Calu3 (cell line): ENCODE measurements around the gene DEFB113. TPM values are rescaled to one million over a fixed set of nuclear protein-coding genes. Genes with fewer than 3 reads are reported as not detected.
"Not testable (repeated sequence)": the region's sequence is repeated elsewhere in the genome, so short reads cannot be mapped to it uniquely, and the experiment has no call there.

ENCODE experiments used
- BruUV-seq: library from RNA; stranded (reverse); fragments of 400-500 nt; replicated peaks from 2 replicates; lab custom pipeline; 2021; lab: Mats Ljungman, UMichigan
- CTCF ChIA-PET: fragments of 300-600 bp; sonication (Branson Sonifier 250); formaldehyde crosslinking; loops from one replicate; lab custom pipeline; 2022; ENCODE audit warnings: antibody characterized with exemption; lab: Charles Lee
- DNase-seq: peaks from one replicate; pipeline ENCODE4 v3.0.0; 2022
- H3K27ac Mint-ChIP-seq: one replicate; pipeline ENCODE4 v1.8.0; 2022; ENCODE audit warnings: mixed read lengths; ENCODE audit not compliant: unreplicated experiment
- H3K27me3 Mint-ChIP-seq: one replicate; pipeline ENCODE4 v1.8.0; 2022; ENCODE audit warnings: mixed read lengths; ENCODE audit not compliant: unreplicated experiment
- H3K36me3 Mint-ChIP-seq: one replicate; pipeline ENCODE4 v1.8.0; 2022; ENCODE audit warnings: mild to moderate bottlenecking, moderate library complexity, mixed read lengths; ENCODE audit not compliant: insufficient read depth, unreplicated experiment
- H3K4me1 Mint-ChIP-seq: one replicate; pipeline ENCODE4 v1.8.0; 2022; ENCODE audit warnings: mild to moderate bottlenecking, low read depth, mixed read lengths; ENCODE audit not compliant: unreplicated experiment
- H3K4me3 Mint-ChIP-seq: one replicate; pipeline ENCODE4 v1.8.0; 2022; ENCODE audit warnings: mild to moderate bottlenecking, low read depth, moderate library complexity, mixed read lengths; ENCODE audit not compliant: unreplicated experiment
- H3K9me3 Mint-ChIP-seq: one replicate; pipeline ENCODE4 v1.8.0; 2022; ENCODE audit warnings: low read depth, mixed read lengths; ENCODE audit not compliant: unreplicated experiment
- intact Hi-C: fragments of 100-400 bp; cut with micrococcal nuclease; formaldehyde crosslinking; loops from one replicate; pipeline ENCODE4 v1.10.0; 2022; ENCODE audit not compliant: unreplicated experiment
- total RNA-seq: library from RNA; stranded (reverse); gene quantifications from 2 replicates; pipeline ENCODE4 v1.2.3, GENCODE V29; 2022
- TF ChIP-seq, protein P1 (sequence below): fragments of 200-600 bp; IDR thresholded peaks from one replicate; pipeline ENCODE4 v1.8.0; 2022; ENCODE audit warnings: antibody characterized with exemption; ENCODE audit not compliant: unreplicated experiment

Gene DEFB113
- total RNA-seq, 1 experiment from 2014 or later = not detected

DNA sequence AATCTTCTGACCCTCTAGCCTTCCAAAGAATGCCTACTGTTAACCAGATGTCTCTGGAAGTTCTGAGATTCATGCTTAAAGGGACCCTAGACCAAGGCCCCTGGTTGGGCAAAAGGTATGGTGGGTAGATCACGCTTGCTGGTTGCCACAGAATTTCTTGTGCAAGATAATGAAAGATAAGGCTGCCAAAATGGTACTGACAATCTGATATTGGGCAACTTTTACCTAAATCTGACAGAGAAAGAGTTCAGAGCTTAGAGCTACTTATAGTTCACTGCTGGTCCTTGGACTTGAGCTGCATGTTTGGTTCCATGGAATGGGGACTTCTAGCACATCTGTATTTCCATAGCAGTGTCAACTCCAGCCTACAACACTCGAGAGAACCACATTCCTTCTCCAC is 17.5 kb downstream of the DEFB113 start:
- no peak for DNase-seq
- Mint-ChIP-seq H3K9me3 (no peaks in the 10 kb centered on the region), H3K4me3 (no peak overlapping the region), H3K27ac (no peak overlapping the region), H3K27me3 (no peaks in the 10 kb centered on the region), H3K4me1 (no peaks in the 10 kb centered on the region), H3K36me3 (no peaks in the 10 kb centered on the region)
- TF ChIP-seq, protein P1, sequence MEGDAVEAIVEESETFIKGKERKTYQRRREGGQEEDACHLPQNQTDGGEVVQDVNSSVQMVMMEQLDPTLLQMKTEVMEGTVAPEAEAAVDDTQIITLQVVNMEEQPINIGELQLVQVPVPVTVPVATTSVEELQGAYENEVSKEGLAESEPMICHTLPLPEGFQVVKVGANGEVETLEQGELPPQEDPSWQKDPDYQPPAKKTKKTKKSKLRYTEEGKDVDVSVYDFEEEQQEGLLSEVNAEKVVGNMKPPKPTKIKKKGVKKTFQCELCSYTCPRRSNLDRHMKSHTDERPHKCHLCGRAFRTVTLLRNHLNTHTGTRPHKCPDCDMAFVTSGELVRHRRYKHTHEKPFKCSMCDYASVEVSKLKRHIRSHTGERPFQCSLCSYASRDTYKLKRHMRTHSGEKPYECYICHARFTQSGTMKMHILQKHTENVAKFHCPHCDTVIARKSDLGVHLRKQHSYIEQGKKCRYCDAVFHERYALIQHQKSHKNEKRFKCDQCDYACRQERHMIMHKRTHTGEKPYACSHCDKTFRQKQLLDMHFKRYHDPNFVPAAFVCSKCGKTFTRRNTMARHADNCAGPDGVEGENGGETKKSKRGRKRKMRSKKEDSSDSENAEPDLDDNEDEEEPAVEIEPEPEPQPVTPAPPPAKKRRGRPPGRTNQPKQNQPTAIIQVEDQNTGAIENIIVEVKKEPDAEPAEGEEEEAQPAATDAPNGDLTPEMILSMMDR = no peak
- intact Hi-C loops = no loop called here
- CTCF ChIA-PET = no interaction called here
- no TSS peak for BruUV-seq

DNA sequence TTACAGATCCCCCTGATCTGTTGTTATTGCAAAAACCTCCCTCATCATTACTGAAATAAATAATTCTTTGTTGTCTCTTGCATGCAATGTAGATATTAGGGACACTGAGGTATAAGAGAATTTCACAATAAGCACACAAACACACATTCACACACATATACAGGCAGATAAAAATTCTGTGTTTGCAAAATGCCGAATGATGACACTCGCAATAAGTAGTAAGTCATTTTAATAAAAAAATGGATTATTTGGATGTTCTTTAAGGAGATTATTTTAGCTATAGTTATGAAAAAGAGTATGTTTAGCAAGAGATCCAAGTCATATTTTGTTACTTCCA is 19.0 kb downstream of the DEFB113 start:
- CTCF ChIA-PET = no interaction called here
- H3K27ac Mint-ChIP-seq = no peak overlapping the region
- intact Hi-C loops = no loop called here
- BruUV-seq = no TSS peak
- H3K9me3 Mint-ChIP-seq = no peaks in the 10 kb centered on the region
- TF ChIP-seq, protein P1 = no peak
- H3K36me3 Mint-ChIP-seq = no peaks in the 10 kb centered on the region
- H3K4me3 Mint-ChIP-seq = no peak overlapping the region
- no peaks in the 10 kb centered on the region for H3K27me3 Mint-ChIP-seq
- H3K4me1 Mint-ChIP-seq = no peaks in the 10 kb centered on the region
- no peak for DNase-seq

DNA sequence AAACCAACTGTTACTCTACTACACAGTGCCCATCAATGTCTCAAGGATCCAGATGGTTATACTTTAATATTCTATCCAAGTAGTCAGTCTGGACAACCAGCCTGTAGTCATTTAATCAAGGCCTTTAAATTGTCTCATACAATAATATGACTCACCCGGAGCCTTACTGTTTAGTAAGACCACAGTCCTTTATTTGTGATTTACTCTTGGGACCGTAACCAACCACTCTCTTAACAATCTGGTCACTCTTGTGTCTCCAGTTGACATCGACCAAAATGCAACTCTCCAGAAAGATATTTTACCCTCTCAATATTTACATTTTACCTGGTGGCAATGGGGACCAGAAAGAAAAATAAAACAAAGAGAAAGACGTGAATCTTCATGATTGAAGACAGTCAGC is 20.4 kb downstream of the DEFB113 start:
- no TSS peak for BruUV-seq
- no peak for DNase-seq
- Mint-ChIP-seq H3K27ac (no peak overlapping the region), H3K4me1 (no peaks in the 10 kb centered on the region), H3K9me3 (no peaks in the 10 kb centered on the region), H3K36me3 (no peaks in the 10 kb centered on the region), H3K27me3 (no peaks in the 10 kb centered on the region), H3K4me3 (no peak overlapping the region)
- intact Hi-C loops = no loop called here
- CTCF ChIA-PET = no interaction called here
- TF ChIP-seq, protein P1 = no peak

DNA sequence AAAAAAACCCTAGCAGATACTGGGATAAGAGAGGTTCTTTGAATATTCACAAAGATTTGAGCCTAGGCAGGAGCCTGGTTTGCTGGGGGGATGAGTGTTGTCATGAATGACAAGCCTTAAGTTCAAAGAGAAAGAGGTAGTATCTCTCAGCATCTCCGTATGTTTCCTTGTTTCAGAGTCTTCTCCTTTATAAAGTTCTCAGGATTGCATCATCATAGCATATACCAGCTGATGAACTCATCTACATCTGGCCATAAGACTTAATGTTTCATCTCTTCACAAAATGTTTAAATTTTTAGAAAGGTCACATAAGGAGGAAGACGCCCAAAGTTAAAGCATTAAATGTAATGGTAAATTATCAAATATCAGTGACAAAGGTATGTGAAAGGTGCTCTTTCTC is 22.6 kb downstream of the DEFB113 start:
- intact Hi-C loops = no loop called here
- TF ChIP-seq, protein P1 = no peak
- Mint-ChIP-seq H3K27ac (no peak overlapping the region), H3K9me3 (no peaks in the 10 kb centered on the region), H3K36me3 (no peaks in the 10 kb centered on the region), H3K4me1 (no peaks in the 10 kb centered on the region), H3K27me3 (no peaks in the 10 kb centered on the region), H3K4me3 (no peak overlapping the region)
- CTCF ChIA-PET = no interaction called here
- DNase-seq = no peak
- no TSS peak for BruUV-seq

DNA sequence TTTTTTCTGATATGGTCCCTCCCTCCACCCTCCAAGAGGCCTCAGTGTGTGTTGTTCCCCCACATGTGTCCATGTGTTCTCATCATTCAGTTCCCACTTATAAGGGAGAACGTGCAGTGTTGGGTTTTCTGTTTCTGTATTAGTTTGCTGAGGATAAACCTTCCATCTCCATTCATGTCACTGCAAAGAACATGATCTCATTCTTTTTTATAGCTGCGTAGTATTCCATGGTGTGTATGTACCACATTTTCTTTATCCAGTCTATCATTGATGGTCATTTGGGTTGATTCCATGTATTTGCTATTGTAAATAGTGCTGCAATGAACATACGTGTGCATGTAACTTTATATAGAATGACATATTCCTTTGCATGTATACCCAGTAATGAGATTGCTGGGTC is 25.4 kb downstream of the DEFB113 start:
- H3K36me3 Mint-ChIP-seq, H3K9me3 Mint-ChIP-seq, intact Hi-C loops, DNase-seq, H3K4me1 Mint-ChIP-seq, H3K27ac Mint-ChIP-seq, CTCF ChIA-PET, BruUV-seq, H3K4me3 Mint-ChIP-seq, H3K27me3 Mint-ChIP-seq: not testable (repeated sequence)
